GM12891 (cell line): Measurements from ENCODE around the gene UTY.

Experiments used
- DNase-seq: peaks from one replicate; pipeline ENCODE4 v3.0.0; 2011; ENCODE audit warnings: low spot score; ENCODE audit not compliant: insufficient read length
- FAIRE-seq: peaks from 2 replicates; lab custom pipeline; 2011; peaks lifted over from hg19 to GRCh38; lab: Jason Lieb, UNC
- PAX5 ChIP-seq: IDR thresholded peaks from 2 replicates; pipeline ENCODE4 v1.6.1; 2011; ENCODE audit warnings: low read length, moderate library complexity, mild to moderate bottlenecking; ENCODE audit not compliant: insufficient read depth, severe bottlenecking
- POLR2A ChIP-seq: IDR thresholded peaks from 2 replicates; pipeline ENCODE4 v1.6.1; 2011; ENCODE audit warnings: low read depth, low read length, control low read depth
- POLR2AphosphoS5 ChIP-seq: IDR thresholded peaks from 2 replicates; pipeline ENCODE4 v1.6.1; 2011; ENCODE audit warnings: low read depth, low read length, control low read depth
- POU2F2 ChIP-seq: IDR thresholded peaks from 2 replicates; pipeline ENCODE4 v1.6.1; 2011; ENCODE audit warnings: low read depth, mild to moderate bottlenecking, control low read depth, low read length, moderate library complexity
- SPI1 ChIP-seq: IDR thresholded peaks from 2 replicates; pipeline ENCODE4 v1.6.1; 2011; ENCODE audit warnings: low read depth, low read length, control low read depth
- TAF1 ChIP-seq: IDR thresholded peaks from 2 replicates; pipeline ENCODE4 v1.6.1; 2011; ENCODE audit warnings: low read depth, low read length, control low read depth

UTY gene

GRCh38 chrY:13450596-13451130 lies 29.2 kb downstream of the UTY start:
- no peak for TF ChIP-seq SPI1
- TF ChIP-seq POU2F2: no peak
- no peak for TF ChIP-seq POLR2A
- no peak for TF ChIP-seq TAF1
- TF ChIP-seq PAX5: no peak
- no peak for TF ChIP-seq POLR2AphosphoS5
- DNase-seq (no peak), FAIRE-seq (no peak)

- TF ChIP-seq POU2F2: no peak
- no peak for TF ChIP-seq PAX5
- TF ChIP-seq POLR2AphosphoS5: no peak
- TF ChIP-seq POLR2A: no peak
- no peak for TF ChIP-seq SPI1
- no peak for TF ChIP-seq TAF1
- DNase-seq (no peak), FAIRE-seq (peak; percentile 72)
These were observed 34.3 kb downstream of the UTY start for GRCh38 chrY:13445566-13445965.

- no peak for TF ChIP-seq POU2F2
- TF ChIP-seq TAF1: no peak
- no peak for TF ChIP-seq SPI1
- TF ChIP-seq POLR2AphosphoS5: no peak
- no peak for TF ChIP-seq POLR2A
- no peak for TF ChIP-seq PAX5
- no peak for FAIRE-seq
- DNase-seq: no peak
These were observed 36.7 kb downstream of the UTY start for GRCh38 chrY:13443146-13443545.

- TF ChIP-seq TAF1: no peak
- no peak for TF ChIP-seq SPI1
- TF ChIP-seq PAX5: no peak
- TF ChIP-seq POLR2AphosphoS5: no peak
- TF ChIP-seq POU2F2: no peak
- no peak for TF ChIP-seq POLR2A
- DNase-seq: no peak
- no peak for FAIRE-seq
These were observed 39.0 kb downstream of the UTY start for GRCh38 chrY:13440811-13441210.

- FAIRE-seq: peak; percentile 51
- DNase-seq: no peak
- TF ChIP-seq POU2F2 (no peak), POLR2A (no peak)
These were observed 43.6 kb downstream of the UTY start for GRCh38 chrY:13435968-13436937.

GRCh38 chrY:13435206-13435967 lies 44.4 kb downstream of the UTY start:
- no peak for FAIRE-seq
- TF ChIP-seq TAF1: no peak
- no peak for TF ChIP-seq POLR2A
- no peak for TF ChIP-seq PAX5
- no peak for TF ChIP-seq POLR2AphosphoS5
- no peak for DNase-seq

GRCh38 chrY:13432293-13433025 lies 47.4 kb downstream of the UTY start:
- no peak for TF ChIP-seq POLR2AphosphoS5
- no peak for TF ChIP-seq TAF1
- TF ChIP-seq POLR2A: no peak
- TF ChIP-seq PAX5: no peak
- no peak for DNase-seq
- FAIRE-seq: no peak

GRCh38 chrY:13429551-13429950 lies 50.3 kb downstream of the UTY start:
- DNase-seq (no peak), FAIRE-seq (no peak)
- no peak for TF ChIP-seq TAF1
- TF ChIP-seq PAX5: no peak
- no peak for TF ChIP-seq POLR2A
- TF ChIP-seq POLR2AphosphoS5: no peak
- no peak for TF ChIP-seq SPI1
- no peak for TF ChIP-seq POU2F2

- TF ChIP-seq PAX5: no peak
- TF ChIP-seq POLR2AphosphoS5: no peak
- TF ChIP-seq SPI1: no peak
- no peak for TF ChIP-seq POLR2A
- TF ChIP-seq TAF1: no peak
- no peak for TF ChIP-seq POU2F2
- no peak for DNase-seq
- FAIRE-seq: no peak
These were observed 56.5 kb downstream of the UTY start for GRCh38 chrY:13423281-13423732.
